ENCODE measurements around the gene STK11.

Gene STK11

GRCh38 chr19:1248139-1248785 lies 42.7 kb downstream of the STK11 start, which contains the start of gene MIDN:
Gene MIDN, plus strand, starts transcription at chr19:1248583. Its CDS starts 1,714 bp downstream, at chr19:1250297.
- no peak for TF ChIP-seq CTCF (conservative IDR thresholded peaks at IDR 0.05)
- H3K27ac ChIP-seq: peak within 1 kb of the TSS; percentile 91

- peak; percentile 94 for TF ChIP-seq CTCF (conservative IDR thresholded peaks at IDR 0.05)
- peak overlapping the region; percentile 91 for H3K27ac ChIP-seq
Observed at GRCh38 chr19:1248786-1249297, 43.3 kb downstream of the STK11 start.

DNA sequence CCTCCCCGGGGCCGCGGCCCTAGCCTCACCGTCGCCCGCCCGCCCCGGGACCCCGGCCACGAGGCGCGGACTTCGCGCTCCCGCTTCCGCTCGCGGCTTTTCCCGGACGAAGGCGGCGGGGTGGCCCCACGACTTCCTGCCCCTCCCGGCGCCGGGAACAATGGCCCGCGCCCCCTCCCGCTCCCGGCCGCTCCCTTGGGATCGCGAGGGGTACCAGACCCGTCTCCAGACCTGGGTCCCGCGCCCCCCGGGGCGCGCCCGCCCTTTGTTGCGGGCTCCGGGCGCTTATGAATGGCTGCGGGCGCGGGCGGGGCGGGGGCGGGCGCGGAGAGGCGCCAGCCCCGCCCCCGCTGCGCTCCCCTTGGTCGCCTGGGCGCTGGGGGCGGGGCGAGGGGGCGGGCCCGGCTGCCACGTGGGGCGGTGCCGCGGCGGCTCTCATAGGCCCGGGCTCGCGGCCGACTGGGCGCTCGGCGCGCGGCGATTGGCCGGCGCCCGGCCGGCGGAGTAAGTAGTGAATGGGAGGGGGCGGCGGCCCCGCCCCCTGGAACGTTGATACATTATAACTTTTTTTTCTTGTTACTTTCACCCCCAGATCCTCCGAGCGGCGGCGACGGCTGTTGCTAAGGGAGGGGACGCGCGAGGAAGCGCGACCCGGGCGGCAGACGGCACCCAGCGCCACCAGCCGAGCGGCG lies 43.9 kb downstream of the STK11 start:
- no peak for TF ChIP-seq CTCF (conservative IDR thresholded peaks at IDR 0.05)
- H3K27ac ChIP-seq: peak overlapping the region; percentile 91

DNA sequence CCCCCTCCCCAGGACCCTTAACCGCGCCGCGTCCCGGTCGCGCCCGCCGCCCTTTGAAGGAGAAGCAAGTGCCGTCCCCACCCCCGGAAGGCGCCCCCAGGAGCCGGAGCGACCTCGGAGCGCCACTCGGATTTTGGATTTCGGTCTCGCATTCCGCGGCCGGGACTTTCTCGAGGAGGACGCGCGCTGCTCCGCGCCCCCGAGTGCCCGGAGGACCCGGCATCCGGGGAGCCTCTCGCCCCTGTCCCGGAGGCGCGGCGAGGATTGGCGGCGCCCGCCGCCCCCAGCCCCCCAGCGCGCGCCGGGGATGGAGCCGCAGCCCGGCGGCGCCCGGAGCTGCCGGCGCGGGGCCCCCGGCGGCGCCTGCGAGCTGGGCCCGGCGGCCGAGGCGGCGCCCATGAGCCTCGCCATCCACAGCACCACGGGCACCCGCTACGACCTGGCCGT lies 44.4 kb downstream of the STK11 start:
- no peak for TF ChIP-seq CTCF (conservative IDR thresholded peaks at IDR 0.05)
- H3K27ac ChIP-seq: peak overlapping the region; percentile 91

GRCh38 chr19:1250437-1251260 lies 45.1 kb downstream of the STK11 start:
- no peak for TF ChIP-seq CTCF (conservative IDR thresholded peaks at IDR 0.05)

DNA sequence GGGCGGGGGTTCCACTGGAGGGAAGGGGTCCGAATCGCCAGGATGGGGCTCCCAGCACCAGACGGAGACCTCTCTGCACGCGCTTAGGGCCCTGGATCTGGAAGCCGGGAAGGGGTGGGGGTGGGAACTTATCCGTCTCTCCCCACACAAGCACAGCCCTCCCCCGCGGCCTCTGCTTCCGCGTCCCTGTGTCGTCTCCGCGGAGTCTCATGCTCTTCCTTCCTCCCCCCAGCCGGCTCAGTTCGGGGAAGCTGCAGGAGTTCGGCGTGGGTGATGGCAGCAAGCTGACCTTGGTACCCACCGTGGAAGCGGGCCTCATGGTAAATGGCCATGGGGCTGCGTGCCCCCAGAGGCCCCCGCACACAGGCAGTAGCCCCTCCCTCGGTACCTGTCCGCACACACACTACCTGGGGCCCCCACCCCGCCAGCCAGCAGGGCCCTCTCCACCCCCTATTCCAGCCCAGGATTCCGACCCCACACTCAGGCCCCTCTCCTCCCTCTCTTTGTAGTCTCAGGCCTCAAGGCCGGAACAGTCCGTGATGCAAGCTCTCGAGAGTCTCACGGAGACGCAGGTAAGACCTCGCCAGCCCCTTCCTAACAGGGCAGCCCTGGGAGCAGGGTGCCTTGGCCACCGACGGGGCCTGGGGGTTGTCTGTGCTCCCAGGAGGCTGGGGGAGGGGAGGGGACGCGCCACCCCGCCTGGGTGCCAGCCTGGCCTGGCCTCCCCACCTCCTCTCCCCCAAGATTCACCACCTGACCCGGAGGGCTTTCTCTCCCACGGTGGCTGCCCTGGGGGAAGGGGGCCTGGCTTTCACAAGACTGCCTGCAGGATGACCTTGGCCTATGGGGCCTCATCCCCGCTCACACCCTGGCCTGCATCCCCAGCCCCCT lies 46.0 kb downstream of the STK11 start:
- peak overlapping the region; percentile 91 for H3K27ac ChIP-seq
- TF ChIP-seq CTCF (conservative IDR thresholded peaks at IDR 0.05): no peak

More at GRCh38 chr19:1250437-1251260, 45.1 kb downstream of the STK11 start:
- peak overlapping the region; percentile 91 for H3K27ac ChIP-seq

All from VCaP (cell line).